Neural cell (in vitro differentiated cells): ENCODE data around the gene PEX12. TPM values are rescaled to one million over a fixed set of nuclear protein-coding genes. Genes with fewer than 3 reads are reported as not detected.
"Not testable (repeated sequence)": the region's sequence is repeated elsewhere in the genome, so short reads cannot be mapped to it uniquely, and the experiment has no call there.

ENCODE experiments used
- H2AFZ ChIP-seq: fragments of 200-600, 300-800 bp; sonication (generic), shearing (Covaris generic); 2 replicates; pipeline ENCODE4 v1.6.0; 2014; ENCODE audit warnings: low read depth, mild to moderate bottlenecking, antibody characterized with exemption, low read length, moderate library complexity
- H3F3A ChIP-seq: fragments of 200-600 bp; shearing (Covaris generic); 2 replicates; pipeline ENCODE4 v1.6.1; 2016; ENCODE audit warnings: mild to moderate bottlenecking, moderate library complexity, mixed read lengths, antibody characterized with exemption, low read length; ENCODE audit not compliant: insufficient read depth, poor library complexity, severe bottlenecking
- H3K27ac ChIP-seq: fragments of 200-600, 300-800 bp; sonication (generic), shearing (Covaris generic); 2 replicates; pipeline ENCODE4 v1.5.1; 2014; ENCODE audit warnings: mild to moderate bottlenecking, low read length, moderate library complexity
- H3K27me3 ChIP-seq: fragments of 300-800, 200-600 bp; sonication (generic), shearing (Covaris generic); 2 replicates; pipeline ENCODE4 v1.6.0; 2014; ENCODE audit warnings: mild to moderate bottlenecking, low read depth, low read length, moderate library complexity; ENCODE audit not compliant: insufficient read depth
- H3K36me3 ChIP-seq: fragments of 300-800, 200-600 bp; sonication (generic), shearing (Covaris generic); 2 replicates; pipeline ENCODE4 v1.5.1; 2014; ENCODE audit warnings: mild to moderate bottlenecking, antibody characterized with exemption, low read length, moderate library complexity; ENCODE audit not compliant: insufficient read depth
- H3K4me2 ChIP-seq: fragments of 300-800, 200-600 bp; sonication (generic), shearing (Covaris generic); 2 replicates; pipeline ENCODE4 v1.6.0; 2014; ENCODE audit warnings: mild to moderate bottlenecking, low read length
- H3K4me3 ChIP-seq: fragments of 300-800, 200-600 bp; sonication (generic), shearing (Covaris generic); 2 replicates; pipeline ENCODE4 v1.5.1; 2014; ENCODE audit warnings: mild to moderate bottlenecking, low read length, moderate library complexity
- H3K79me2 ChIP-seq: fragments of 200-600 bp; shearing (Covaris generic); replicated peaks from 2 replicates; pipeline ENCODE4 v1.6.0; 2014; ENCODE audit warnings: mild to moderate bottlenecking, low read length, moderate library complexity; ENCODE audit not compliant: insufficient read depth
- H3K9ac ChIP-seq: fragments of 300-800, 200-600 bp; sonication (generic), shearing (Covaris generic); 2 replicates; pipeline ENCODE4 v1.6.1; 2016; ENCODE audit warnings: mild to moderate bottlenecking, low read length, mixed read lengths
- H3K9me2 ChIP-seq: fragments of 200-600 bp; shearing (Covaris generic); 2 replicates; pipeline ENCODE4 v1.6.1; 2016; ENCODE audit warnings: mild to moderate bottlenecking, low read length, mixed read lengths; ENCODE audit not compliant: insufficient read depth
- H3K9me3 ChIP-seq: fragments of 200-600, 300-800 bp; sonication (generic), shearing (Covaris generic); 2 replicates; pipeline ENCODE4 v1.6.1; 2016; ENCODE audit warnings: mild to moderate bottlenecking, mixed run types, low read length, moderate library complexity, mixed read lengths
- H4K20me1 ChIP-seq: fragments of 200-600 bp; shearing (Covaris generic); 2 replicates; pipeline ENCODE4 v1.6.1; 2016; ENCODE audit warnings: mild to moderate bottlenecking, mixed run types; ENCODE audit not compliant: insufficient read depth
- CTCF ChIP-seq: fragments of 450-650 bp; IDR thresholded peaks from 2 replicates; pipeline ENCODE4 v1.5.1; 2014; ENCODE audit warnings: antibody characterized with exemption, mild to moderate bottlenecking, moderate library complexity; ENCODE audit not compliant: poor library complexity, severe bottlenecking
- EP300 ChIP-seq: fragments of 450-650 bp; conservative IDR thresholded peaks from 2 replicates; pipeline ENCODE4 v1.6.1; 2014; ENCODE audit warnings: antibody characterized with exemption, mild to moderate bottlenecking, moderate library complexity; ENCODE audit not compliant: poor library complexity, severe bottlenecking
- EZH2 ChIP-seq: fragments of 200-600, 300-800 bp; shearing (Covaris generic), sonication (generic); IDR thresholded peaks from 2 replicates; pipeline ENCODE4 v1.6.1; 2014; ENCODE audit warnings: antibody characterized with exemption, low read length, borderline replicate concordance, mild to moderate bottlenecking; ENCODE audit not compliant: insufficient read depth, poor library complexity, severe bottlenecking
- MXI1 ChIP-seq: fragments of 450-650 bp; conservative IDR thresholded peaks from 2 replicates; pipeline ENCODE4 v1.6.1; 2014; ENCODE audit warnings: antibody characterized with exemption, mild to moderate bottlenecking; ENCODE audit not compliant: poor library complexity, severe bottlenecking
- POLR2AphosphoS5 ChIP-seq: IDR thresholded peaks from 2 replicates; pipeline ENCODE4 v1.6.1; 2012
- RAD21 ChIP-seq: fragments of 450-650 bp; conservative IDR thresholded peaks from 2 replicates; pipeline ENCODE4 v1.6.1; 2014; ENCODE audit warnings: antibody characterized with exemption, mild to moderate bottlenecking, moderate library complexity
- REST ChIP-seq: IDR thresholded peaks from 2 replicates; pipeline ENCODE4 v1.6.1; 2012; ENCODE audit warnings: borderline replicate concordance
- SMC3 ChIP-seq: fragments of 450-650 bp; conservative IDR thresholded peaks from 2 replicates; pipeline ENCODE4 v1.6.1; 2014; ENCODE audit warnings: antibody characterized with exemption, mild to moderate bottlenecking, moderate library complexity; ENCODE audit not compliant: poor library complexity
- TAF1 ChIP-seq: IDR thresholded peaks from 2 replicates; pipeline ENCODE4 v1.6.1; 2012; ENCODE audit warnings: low read depth
- polyA plus RNA-seq: library from polyadenylated mRNA; depleted of rRNA; stranded (reverse); fragments of >200 nt; gene quantifications from 2 replicates; pipeline ENCODE4 v1.2.3, GENCODE V29; 2014
- small RNA-seq, 3 experiments: library from RNA; depleted of rRNA; stranded (forward); fragments of <200 nt; gene quantifications; one replicate each; pipeline ENCODE3, GENCODE V24; 2012

Gene PEX12
- polyA plus RNA-seq, 1 donor from 2014 or later = 3.8 TPM

- H3F3A ChIP-seq = no peaks in the 10 kb centered on the region
- H3K79me2 ChIP-seq = no peaks in the 10 kb centered on the region
- H3K9me3 ChIP-seq = no peaks in the 10 kb centered on the region
- no peaks in the 10 kb centered on the region for H4K20me1 ChIP-seq
- no peak overlapping the region for H3K4me3 ChIP-seq
- H3K27me3 ChIP-seq = no peaks in the 10 kb centered on the region
- H3K27ac ChIP-seq = no peak overlapping the region
- TF ChIP-seq TAF1 (no peak), SMC3 (no peak), POLR2AphosphoS5 (no peak), EZH2 (no peak), RAD21 (no peak), EP300 (no peak)
- H3K4me2 ChIP-seq = no peak overlapping the region
- no peaks in the 10 kb centered on the region for H3K36me3 ChIP-seq
- no peak overlapping the region for H3K9ac ChIP-seq
- H2AFZ ChIP-seq = no peak overlapping the region
- H3K9me2 ChIP-seq = no peaks in the 10 kb centered on the region
Measured at GRCh38 chr17:35531160-35531559, 47.2 kb downstream of the PEX12 start.

- Histone ChIP-seq H3K4me2 (no peak overlapping the region), H3K27ac (no peak overlapping the region), H3K9me3 (no peaks in the 10 kb centered on the region), H4K20me1 (no peaks in the 10 kb centered on the region), H2AFZ (no peak overlapping the region), H3K9me2 (no peaks in the 10 kb centered on the region), H3F3A (no peaks in the 10 kb centered on the region), H3K36me3 (no peaks in the 10 kb centered on the region), H3K79me2 (no peaks in the 10 kb centered on the region), H3K27me3 (no peaks in the 10 kb centered on the region), H3K4me3 (no peak overlapping the region), H3K9ac (no peak overlapping the region)
- TF ChIP-seq EZH2 = no peak
- TF ChIP-seq EP300 = no peak
- TF ChIP-seq POLR2AphosphoS5 = no peak
- no peak for TF ChIP-seq RAD21
- TF ChIP-seq MXI1 = no peak
- TF ChIP-seq TAF1 = no peak
- no peak for TF ChIP-seq CTCF
- no peak for TF ChIP-seq SMC3
- TF ChIP-seq REST = no peak
Measured at GRCh38 chr17:35529866-35530265, 48.5 kb downstream of the PEX12 start.

- not testable (repeated sequence) for H3K4me3 ChIP-seq, H3K36me3 ChIP-seq, H3K79me2 ChIP-seq, H3K27ac ChIP-seq, H4K20me1 ChIP-seq, H3K9ac ChIP-seq, H3K27me3 ChIP-seq, H3K9me2 ChIP-seq, H2AFZ ChIP-seq, H3K9me3 ChIP-seq, H3F3A ChIP-seq, H3K4me2 ChIP-seq
Measured at GRCh38 chr17:35529326-35529725, 49.0 kb downstream of the PEX12 start.

Small RNAs within 50 kb of the gene (small RNA-seq; reads per million reads assigned to genes)
- gene AC004134.1 (0 reads per million in 3 experiments), gene AC015911.1 (0 reads per million in 3 experiments), gene SNORD7 (124 to 140 (median 140) reads per million in 3 experiments)

Other genes starting within 250 kb of the PEX12 start
- gene SLFN11, start 204.9 kb downstream of the PEX12 start, polyA plus RNA-seq = not detected in 2 replicates
- not detected in 2 replicates for gene SLFN12, start 146.1 kb downstream of the PEX12 start, polyA plus RNA-seq
- 0.20 TPM in 1 of 2 replicates, not detected in the other for gene SLFN13, start 129.8 kb downstream of the PEX12 start, polyA plus RNA-seq
- not detected in 2 replicates for gene SLFN12L, start 40.9 kb downstream of the PEX12 start, polyA plus RNA-seq
- gene SLFN14, start 17.8 kb downstream of the PEX12 start, polyA plus RNA-seq = not detected in 2 replicates
- 59.5 and 65.1 TPM in 2 replicates for gene AP2B1, start 8.8 kb upstream of the PEX12 start, polyA plus RNA-seq
- gene RASL10B, start 153.1 kb upstream of the PEX12 start, polyA plus RNA-seq = 10.7 and 11.3 TPM in 2 replicates
- gene GAS2L2, start 174.7 kb upstream of the PEX12 start, polyA plus RNA-seq = 0.38 and 1.2 TPM in 2 replicates
- gene C17orf50, start 182.3 kb upstream of the PEX12 start, polyA plus RNA-seq = not detected in 2 replicates
- gene MMP28, start 217.1 kb upstream of the PEX12 start, polyA plus RNA-seq = 0.31 TPM in 1 of 2 replicates, not detected in the other
- 45.8 and 50.9 TPM in 2 replicates for gene TAF15, start 230.9 kb upstream of the PEX12 start, polyA plus RNA-seq